ENCODE measurements around the gene TM9SF4. TPM values are rescaled to one million over a fixed set of nuclear protein-coding genes. Genes with fewer than 3 reads are reported as not detected.
A peak's percentile ranks its signal among the peaks of the same experiment; 100 is the strongest.

TM9SF4 gene
- total RNA-seq, 1 experiment from 2014 or later = 26.9 TPM

- Histone ChIP-seq H3K27ac (no peak overlapping the region), H3K4me3 (no peak overlapping the region), H3K4me1 (replicated peaks) (peaks cover 5% of the 10 kb centered on the region), H3K27me3 (replicated peaks) (0 out of 2 replicates have a peak, but pooled peaks cover 1% of the 10 kb centered on the region), H3K36me3 (no peaks in the 10 kb centered on the region), H3K9me3 (replicated peaks) (no peaks in the 10 kb centered on the region)
- DNase-seq (ENCODE audit: low read depth in 1 of 2, low spot score in 2 of 2) = no peak
Measured at GRCh38 chr20:32077190-32077589, 32.3 kb upstream of the TM9SF4 start.

DNA sequence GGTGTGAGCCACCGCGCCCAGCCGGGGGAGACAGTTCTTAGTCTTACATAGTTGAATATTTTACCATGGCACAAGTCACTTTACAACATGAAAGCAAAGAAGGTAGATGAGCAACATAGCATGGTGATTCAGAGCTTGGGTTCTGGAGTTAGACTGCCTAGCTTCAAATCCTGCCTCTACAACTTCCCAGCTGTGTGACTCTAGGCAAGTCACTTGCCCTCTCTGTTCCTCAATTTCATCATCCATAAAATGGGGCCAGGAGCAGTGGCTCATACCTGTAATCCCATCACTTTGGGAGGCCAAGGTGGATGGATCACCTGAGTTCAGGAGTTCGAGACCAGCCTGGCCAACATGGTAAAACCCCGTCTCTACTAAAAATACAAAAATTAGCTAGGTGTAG, 31.2 kb upstream of the TM9SF4 start:
- Histone ChIP-seq H3K4me3 (no peak overlapping the region), H3K4me1 (replicated peaks) (no peaks in the 10 kb centered on the region), H3K36me3 (no peaks in the 10 kb centered on the region), H3K27ac (no peak overlapping the region), H3K9me3 (replicated peaks) (no peaks in the 10 kb centered on the region), H3K27me3 (replicated peaks) (peaks cover 12% of the 10 kb centered on the region; the same call in 1 of the 2 replicates)
- no peak for DNase-seq (ENCODE audit: low read depth in 1 of 2, low spot score in 2 of 2)

GRCh38 chr20:32078791-32079190, 30.7 kb upstream of the TM9SF4 start:
- no peaks in the 10 kb centered on the region for H3K36me3 ChIP-seq
- no peak overlapping the region for H3K4me3 ChIP-seq
- DNase-seq (ENCODE audit: low read depth in 1 of 2, low spot score in 2 of 2) = no peak
- H3K9me3 ChIP-seq (replicated peaks) = no peaks in the 10 kb centered on the region
- no peak overlapping the region for H3K27ac ChIP-seq
- H3K27me3 ChIP-seq (replicated peaks) = peaks cover 14% of the 10 kb centered on the region; the same call in 1 of the 2 replicates
- H3K4me1 ChIP-seq (replicated peaks) = no peaks in the 10 kb centered on the region

DNA sequence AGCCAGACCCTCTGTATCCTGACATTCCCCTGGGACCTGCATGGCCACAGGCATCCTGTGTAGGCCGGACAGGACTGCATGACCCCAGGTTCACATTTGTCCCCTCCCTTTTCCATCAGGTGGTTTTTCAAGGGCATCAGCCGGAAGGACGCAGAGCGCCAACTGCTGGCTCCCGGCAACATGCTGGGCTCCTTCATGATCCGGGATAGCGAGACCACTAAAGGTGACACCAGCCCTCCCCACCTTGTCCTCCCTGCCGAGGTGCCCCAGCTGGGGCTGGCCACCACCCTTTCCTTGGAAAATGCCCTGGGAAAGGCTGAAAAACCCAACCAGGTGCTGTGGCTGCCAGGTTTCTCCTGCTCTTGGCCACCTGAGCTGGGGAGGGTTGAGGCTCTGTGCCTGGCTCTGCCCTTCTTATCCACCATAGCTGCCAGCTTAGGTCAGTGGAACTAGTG, 29.8 kb upstream of the TM9SF4 start:
- Histone ChIP-seq H3K36me3 (no peaks in the 10 kb centered on the region), H3K4me1 (replicated peaks) (no peaks in the 10 kb centered on the region), H3K4me3 (no peak overlapping the region), H3K27me3 (replicated peaks) (peaks cover 18% of the 10 kb centered on the region; the same call in 1 of the 2 replicates), H3K9me3 (replicated peaks) (no peaks in the 10 kb centered on the region), H3K27ac (no peak overlapping the region)
- no peak for DNase-seq (ENCODE audit: low read depth in 1 of 2, low spot score in 2 of 2)

GRCh38 chr20:32080783-32081182, 28.7 kb upstream of the TM9SF4 start:
- H3K36me3 ChIP-seq = no peaks in the 10 kb centered on the region
- no peaks in the 10 kb centered on the region for H3K4me1 ChIP-seq (replicated peaks)
- H3K27me3 ChIP-seq (replicated peaks) = peaks cover 18% of the 10 kb centered on the region; the same call in 1 of the 2 replicates
- no peak overlapping the region for H3K27ac ChIP-seq
- DNase-seq (ENCODE audit: low read depth in 1 of 2, low spot score in 2 of 2) = no peak
- H3K4me3 ChIP-seq = no peak overlapping the region
- no peaks in the 10 kb centered on the region for H3K9me3 ChIP-seq (replicated peaks)

DNA sequence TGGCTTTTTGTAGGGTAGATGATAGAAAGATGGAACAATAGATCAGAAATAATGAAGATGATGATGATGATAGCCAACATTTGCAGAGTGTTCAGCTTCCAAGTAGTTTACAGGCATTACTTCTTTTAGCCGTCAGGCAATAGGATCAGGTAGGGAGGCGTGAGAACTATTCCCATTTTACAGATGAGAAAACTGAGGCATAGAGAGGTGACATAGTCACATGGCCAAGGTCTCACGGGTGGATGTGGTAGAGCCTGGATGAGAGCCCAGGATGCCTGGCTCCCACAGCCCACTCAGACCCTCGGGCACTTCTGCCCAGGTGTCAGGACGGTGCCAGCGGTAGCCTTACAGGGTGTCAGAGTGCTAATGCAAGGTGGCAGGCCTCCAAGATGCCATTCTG, 26.0 kb upstream of the TM9SF4 start:
- no peaks in the 10 kb centered on the region for H3K4me1 ChIP-seq (replicated peaks)
- no peaks in the 10 kb centered on the region for H3K9me3 ChIP-seq (replicated peaks)
- no peak overlapping the region for H3K27ac ChIP-seq
- DNase-seq (ENCODE audit: low read depth in 1 of 2, low spot score in 2 of 2) = no peak
- H3K27me3 ChIP-seq (replicated peaks) = peaks cover 18% of the 10 kb centered on the region; the same call in 1 of the 2 replicates
- no peak overlapping the region for H3K4me3 ChIP-seq
- H3K36me3 ChIP-seq = no peaks in the 10 kb centered on the region

GRCh38 chr20:32087070-32087469, 22.4 kb upstream of the TM9SF4 start:
- Histone ChIP-seq H3K4me3 (no peak overlapping the region), H3K9me3 (replicated peaks) (no peaks in the 10 kb centered on the region), H3K4me1 (replicated peaks) (no peaks in the 10 kb centered on the region), H3K27me3 (replicated peaks) (peaks cover 20% of the 10 kb centered on the region), H3K36me3 (no peaks in the 10 kb centered on the region), H3K27ac (no peak overlapping the region)
- no peak for DNase-seq (ENCODE audit: low read depth in 1 of 2, low spot score in 2 of 2)

GRCh38 chr20:32088759-32089158, 20.8 kb upstream of the TM9SF4 start:
- no peaks in the 10 kb centered on the region for H3K4me1 ChIP-seq (replicated peaks)
- H3K9me3 ChIP-seq (replicated peaks) = no peaks in the 10 kb centered on the region
- H3K36me3 ChIP-seq = no peaks in the 10 kb centered on the region
- H3K27me3 ChIP-seq (replicated peaks) = peaks cover 12% of the 10 kb centered on the region
- H3K27ac ChIP-seq = no peak overlapping the region
- H3K4me3 ChIP-seq = no peak overlapping the region
- DNase-seq (ENCODE audit: low read depth in 1 of 2, low spot score in 2 of 2) = no peak

GRCh38 chr20:32089637-32090362, 19.7 kb upstream of the TM9SF4 start:
- H3K36me3 ChIP-seq = no peaks in the 10 kb centered on the region
- H3K9me3 ChIP-seq (replicated peaks) = no peaks in the 10 kb centered on the region
- no peaks in the 10 kb centered on the region for H3K4me1 ChIP-seq (replicated peaks)
- no peak for DNase-seq (ENCODE audit: low read depth in 1 of 2, low spot score in 2 of 2)
- no peak overlapping the region for H3K27ac ChIP-seq
- H3K4me3 ChIP-seq = no peak overlapping the region
- peaks cover 7% of the 10 kb centered on the region for H3K27me3 ChIP-seq (replicated peaks)

- H3K27me3 ChIP-seq (replicated peaks) = peaks cover 7% of the 10 kb centered on the region
- H3K4me1 ChIP-seq (replicated peaks) = no peaks in the 10 kb centered on the region
- H3K36me3 ChIP-seq = no peaks in the 10 kb centered on the region
- H3K27ac ChIP-seq = no peak overlapping the region
- H3K9me3 ChIP-seq (replicated peaks) = no peaks in the 10 kb centered on the region
- H3K4me3 ChIP-seq = no peak overlapping the region
- peak; percentile 71 to 82 for DNase-seq (ENCODE audit: low read depth in 1 of 2, low spot score in 2 of 2)
Measured at GRCh38 chr20:32091888-32092346, 17.6 kb upstream of the TM9SF4 start.

GRCh38 chr20:32098786-32099185, 10.7 kb upstream of the TM9SF4 start:
- peaks cover 24% of the 10 kb centered on the region for H3K27me3 ChIP-seq (replicated peaks)
- H3K36me3 ChIP-seq = no peaks in the 10 kb centered on the region
- H3K27ac ChIP-seq = no peak overlapping the region
- no peaks in the 10 kb centered on the region for H3K9me3 ChIP-seq (replicated peaks)
- H3K4me3 ChIP-seq = no peak overlapping the region
- H3K4me1 ChIP-seq (replicated peaks) = no peaks in the 10 kb centered on the region
- no peak for DNase-seq (ENCODE audit: low read depth in 1 of 2, low spot score in 2 of 2)

DNA sequence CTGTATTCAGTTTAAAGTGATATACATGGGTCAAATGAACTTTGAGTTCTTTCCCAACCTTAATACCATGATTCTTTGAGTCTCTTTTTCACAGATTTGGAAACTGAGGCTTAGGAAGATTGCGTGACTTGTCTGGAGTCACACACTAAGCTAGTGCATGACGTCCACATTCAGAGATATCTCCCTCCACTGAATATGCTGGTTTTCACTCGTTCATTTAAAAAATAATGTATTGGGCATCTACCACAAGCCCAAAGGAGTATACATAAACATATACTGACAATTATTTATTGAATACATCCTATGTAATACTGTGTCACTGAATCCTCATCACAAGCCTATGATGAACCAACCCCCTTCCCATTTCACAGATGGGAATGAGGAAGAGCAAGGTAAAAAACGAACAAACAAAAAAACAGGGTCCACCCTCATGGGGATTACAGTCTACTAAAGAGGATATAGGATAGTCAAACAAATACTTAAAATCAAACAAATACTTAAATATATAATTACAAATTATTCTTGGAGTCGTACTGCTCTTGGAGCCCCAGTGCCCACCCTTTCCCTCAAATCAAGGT, 611 bp upstream of the TM9SF4 start:
- Histone ChIP-seq H3K9me3 (replicated peaks) (0 out of 2 replicates have a peak, but pooled peaks cover 3% of the 10 kb centered on the region), H3K4me3 (peak overlapping the region; percentile 74), H3K27me3 (replicated peaks) (peaks cover 17% of the 10 kb centered on the region), H3K36me3 (peaks cover 19% of the 10 kb centered on the region), H3K27ac (peak overlapping the region; percentile 100), H3K4me1 (replicated peaks) (peaks cover 10% of the 10 kb centered on the region)
- no peak for DNase-seq (ENCODE audit: low read depth in 1 of 2, low spot score in 2 of 2)

DNA sequence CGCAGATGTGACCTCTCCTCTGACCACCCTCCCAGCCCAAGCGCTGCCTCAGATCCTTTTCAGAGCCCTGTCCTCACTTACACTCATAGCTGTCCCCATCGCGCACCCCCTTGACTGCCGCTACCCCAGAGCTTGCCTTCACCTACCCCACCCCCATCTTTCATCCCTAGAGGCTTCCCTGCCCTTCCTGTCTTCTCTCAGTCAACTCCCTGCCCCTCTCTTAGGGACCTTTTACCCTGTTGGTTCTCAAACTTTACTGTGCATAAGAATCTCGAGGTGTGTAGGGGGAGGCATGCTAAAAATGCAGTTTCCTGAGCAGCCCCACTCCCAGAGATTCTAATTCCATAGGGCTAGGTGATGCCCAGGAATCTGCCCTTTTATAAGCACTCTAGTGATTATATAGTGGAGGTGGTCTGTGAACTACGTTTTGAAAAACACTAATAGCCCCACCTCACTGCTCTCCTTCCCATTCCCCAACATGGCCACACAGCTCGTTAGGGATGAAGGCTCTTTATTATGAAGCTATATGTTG, 725 bp downstream of the TM9SF4 start:
- Histone ChIP-seq H3K27me3 (replicated peaks) (peaks cover 7% of the 10 kb centered on the region; the same call in 1 of the 2 replicates), H3K9me3 (replicated peaks) (0 out of 2 replicates have a peak, but pooled peaks cover 5% of the 10 kb centered on the region), H3K4me1 (replicated peaks) (peaks cover 10% of the 10 kb centered on the region), H3K27ac (peak overlapping the region; percentile 100), H3K4me3 (peak overlapping the region; percentile 74), H3K36me3 (peaks cover 24% of the 10 kb centered on the region)
- DNase-seq (ENCODE audit: low read depth in 1 of 2, low spot score in 2 of 2) = peak in 1 of 2 experiments; percentile 54

DNA sequence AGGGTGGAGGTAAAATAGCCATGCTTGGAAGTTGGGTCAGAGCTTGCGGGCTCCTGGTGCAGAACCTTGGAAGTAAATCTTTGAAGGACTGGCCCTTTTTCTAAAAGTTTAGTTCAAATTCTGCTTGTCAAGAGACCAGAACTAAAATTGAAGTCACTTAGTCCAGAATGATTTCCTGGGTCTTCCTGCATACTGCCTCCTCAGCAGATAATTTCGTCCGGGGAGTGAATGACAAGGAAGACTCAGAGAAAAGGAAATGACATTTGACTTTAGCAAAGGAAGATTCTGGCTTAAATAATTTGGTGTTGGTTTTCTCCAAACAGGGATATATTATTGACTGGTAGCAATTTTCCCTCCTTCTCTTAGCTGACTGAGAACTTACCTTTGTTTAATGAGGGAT, 1.2 kb downstream of the TM9SF4 start:
- Histone ChIP-seq H3K27me3 (replicated peaks) (peaks cover 7% of the 10 kb centered on the region; the same call in 1 of the 2 replicates), H3K36me3 (peaks cover 26% of the 10 kb centered on the region), H3K27ac (no peak overlapping the region), H3K4me3 (peak overlapping the region; percentile 74), H3K4me1 (replicated peaks) (peaks cover 10% of the 10 kb centered on the region), H3K9me3 (replicated peaks) (0 out of 2 replicates have a peak, but pooled peaks cover 5% of the 10 kb centered on the region)
- DNase-seq (ENCODE audit: low read depth in 1 of 2, low spot score in 2 of 2) = no peak

All from SJSA1 (cell line).